GM21515 (cell line): ENCODE data around the gene KRTDAP.

Experiments
- ATAC-seq: cut with Tn5 transposase; IDR thresholded peaks from one replicate; pipeline ENCODE4 v1.9.1; 2021; ENCODE audit not compliant: unreplicated experiment

The KRTDAP gene, protein sequence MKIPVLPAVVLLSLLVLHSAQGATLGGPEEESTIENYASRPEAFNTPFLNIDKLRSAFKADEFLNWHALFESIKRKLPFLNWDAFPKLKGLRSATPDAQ

DNA sequence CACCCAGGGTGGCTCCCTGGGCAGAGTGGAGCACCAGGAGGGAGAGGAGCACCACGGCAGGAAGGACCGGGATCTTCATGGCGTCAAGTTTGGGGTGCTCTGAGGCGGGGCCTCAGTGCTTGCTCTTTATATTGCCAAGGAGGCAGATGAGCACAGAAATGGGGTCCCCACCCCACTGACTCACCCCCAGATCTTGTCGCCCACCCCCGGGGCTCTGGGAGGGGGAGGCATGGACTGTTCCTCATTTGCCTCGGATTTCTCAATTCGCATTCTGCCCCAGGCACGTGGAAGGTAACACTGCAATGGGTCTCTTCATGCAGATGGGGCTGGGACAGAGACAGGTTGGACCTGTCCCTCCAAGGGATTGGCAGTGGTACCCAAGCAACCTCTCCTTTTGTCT, at the start of gene KRTDAP:
Gene KRTDAP, minus strand, starts transcription at position 101 of the 400 bp plus-strand sequence. Its CDS starts 22 bp downstream, at position 79.
- ATAC-seq: no peak

DNA sequence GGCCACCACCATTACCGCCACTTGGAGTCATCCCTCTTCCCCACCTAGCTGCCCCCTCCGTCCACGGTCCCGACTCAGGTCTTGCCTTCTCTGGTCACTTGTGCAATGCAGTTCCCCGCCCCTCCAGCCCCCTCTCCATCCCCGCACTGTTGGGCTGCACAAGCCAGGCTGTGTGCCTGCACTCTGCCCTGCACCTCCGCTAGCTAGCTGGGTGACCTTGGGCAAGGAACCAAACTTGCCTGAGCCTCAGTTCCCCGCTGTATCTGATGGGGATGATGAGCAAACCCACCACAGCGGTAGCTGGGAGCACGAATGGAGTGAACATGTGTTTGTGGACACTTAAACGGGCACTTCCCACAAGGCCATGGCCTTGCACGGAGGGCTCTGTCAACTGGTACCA, 49.6 kb upstream of the KRTDAP start:
- ATAC-seq: no peak

DNA sequence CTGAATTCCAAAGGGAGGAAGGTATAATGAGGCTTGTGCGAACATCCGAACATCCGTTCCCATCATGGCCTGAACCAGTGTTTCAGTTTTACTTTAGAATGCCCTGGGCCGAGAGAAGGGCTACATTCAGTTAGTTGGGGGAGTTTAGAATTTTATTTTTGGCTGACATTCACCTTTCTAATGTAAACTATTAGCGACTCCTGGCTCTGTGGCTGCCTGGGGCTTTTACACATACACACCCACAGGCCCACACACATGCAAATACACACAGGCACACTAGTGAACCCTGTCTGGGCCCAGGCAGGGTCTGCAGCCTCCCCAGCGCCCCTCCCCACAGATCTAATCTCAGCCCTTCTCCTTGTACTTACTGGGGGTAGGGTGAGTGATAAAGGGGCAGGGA, 49.0 kb upstream of the KRTDAP start:
- no peak for ATAC-seq

DNA sequence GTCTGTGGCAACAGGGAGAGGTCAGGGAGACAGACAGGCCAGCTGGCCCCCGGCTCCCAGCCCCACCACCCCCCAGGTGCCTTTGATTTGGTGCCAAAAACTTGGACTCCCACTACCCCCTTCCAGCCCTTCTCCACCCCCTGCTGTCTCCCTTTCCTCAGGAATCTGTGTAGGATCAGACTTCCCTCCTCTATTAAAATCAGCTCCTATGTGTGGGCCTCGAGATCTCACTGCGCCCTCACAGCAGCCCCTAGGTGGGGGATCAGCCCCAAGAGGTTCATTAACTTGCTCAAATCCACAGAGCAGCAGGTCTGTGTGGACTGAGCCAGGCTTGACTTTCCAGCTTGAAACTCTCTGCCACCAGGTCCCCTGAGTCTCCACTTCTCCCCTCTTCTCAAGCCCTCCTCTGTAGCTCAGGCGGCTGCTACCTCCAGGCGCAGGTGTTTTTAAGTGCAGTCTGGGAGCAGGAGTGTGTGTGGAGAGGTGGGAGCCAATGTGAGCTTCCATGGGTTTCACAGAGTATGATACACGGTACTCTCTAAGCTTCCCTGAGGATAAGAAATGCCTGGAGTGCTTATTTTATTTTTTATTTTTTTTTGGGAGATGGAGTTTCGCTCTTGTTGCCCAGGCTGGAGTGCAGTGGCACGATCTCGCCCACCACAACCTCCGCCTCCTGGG, 44.7 kb upstream of the KRTDAP start:
- no peak for ATAC-seq

DNA sequence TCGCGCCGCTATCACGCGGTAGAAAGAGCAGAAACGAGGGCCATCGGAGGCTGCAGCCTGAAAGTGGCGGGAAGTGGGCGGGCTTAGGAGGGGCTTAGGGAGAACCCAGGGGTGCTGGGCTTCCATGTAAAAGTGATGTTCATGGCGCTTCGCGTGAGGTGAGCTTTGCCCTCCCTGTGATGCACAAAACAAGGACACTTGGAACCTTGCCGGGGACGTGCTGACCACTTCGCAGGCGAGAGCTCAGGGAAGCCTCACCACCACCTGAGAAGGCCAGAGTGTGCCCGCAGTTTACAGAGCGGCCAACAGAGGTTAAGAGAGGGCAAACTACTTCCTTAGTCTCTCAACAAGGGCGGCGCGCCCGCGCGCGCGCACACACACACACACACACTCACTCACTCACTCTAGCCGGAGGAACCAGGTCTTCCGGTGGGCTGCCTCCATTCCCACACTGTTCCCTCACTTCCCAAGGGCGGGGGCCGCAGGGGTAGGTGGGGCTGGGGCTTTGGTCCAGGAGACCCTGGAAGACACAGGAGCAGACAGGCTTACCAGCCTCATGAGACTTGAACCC, 43.6 kb upstream of the KRTDAP start:
- no peak for ATAC-seq

DNA sequence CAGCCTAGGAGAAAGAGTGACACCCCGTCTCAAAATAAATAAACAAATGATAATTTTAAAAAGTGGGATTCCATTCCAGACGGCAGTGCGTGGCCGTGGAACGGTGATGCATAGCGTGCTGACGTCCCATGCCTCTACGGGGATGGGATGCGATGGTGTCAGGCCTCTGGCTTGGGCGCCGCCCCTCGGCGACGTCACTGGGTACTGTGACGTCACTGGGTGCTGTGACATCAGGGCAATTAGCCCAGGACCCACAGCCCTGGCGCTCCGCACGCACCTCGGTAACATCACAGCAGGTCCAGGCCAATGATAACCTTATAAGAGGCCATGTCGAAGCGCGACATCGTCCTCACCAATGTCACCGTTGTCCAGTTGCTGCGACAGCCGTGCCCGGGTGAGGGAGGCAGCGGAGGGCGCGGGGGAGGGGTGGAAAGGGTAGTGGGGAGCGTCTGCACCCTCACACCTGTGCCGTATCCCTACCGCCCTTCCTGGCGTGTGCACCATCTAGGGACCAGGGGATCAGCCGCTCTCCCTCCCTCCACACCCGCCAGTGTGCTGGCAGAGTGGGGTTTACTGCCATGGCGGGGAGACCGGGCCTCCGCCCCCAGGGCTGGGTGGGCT, 43.0 kb upstream of the KRTDAP start, which contains the start of gene GAPDHS:
Gene GAPDHS, plus strand, starts transcription at position 256 of the 621 bp plus-strand sequence. Its CDS starts 72 bp downstream, at position 328.
- no peak for ATAC-seq

DNA sequence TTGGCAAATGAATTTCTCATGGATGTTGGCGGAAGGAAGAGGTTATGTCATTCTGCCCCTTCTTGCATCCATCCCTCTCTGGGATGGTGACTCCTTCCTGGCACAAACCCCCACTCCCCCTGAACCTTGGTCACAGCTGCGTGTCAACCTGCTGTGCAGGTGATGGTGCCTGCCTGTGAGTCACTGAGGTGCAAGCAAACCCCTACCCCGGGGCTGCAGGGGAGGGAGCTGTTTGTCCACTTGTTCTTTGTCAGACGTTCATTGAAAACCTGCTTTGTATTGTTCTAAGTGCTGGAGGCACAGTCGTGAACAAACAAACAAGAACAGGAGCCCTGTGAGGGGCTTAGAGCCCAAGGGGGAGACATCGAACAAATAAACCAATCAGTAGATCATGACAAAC, 41.0 kb upstream of the KRTDAP start:
- no peak for ATAC-seq

DNA sequence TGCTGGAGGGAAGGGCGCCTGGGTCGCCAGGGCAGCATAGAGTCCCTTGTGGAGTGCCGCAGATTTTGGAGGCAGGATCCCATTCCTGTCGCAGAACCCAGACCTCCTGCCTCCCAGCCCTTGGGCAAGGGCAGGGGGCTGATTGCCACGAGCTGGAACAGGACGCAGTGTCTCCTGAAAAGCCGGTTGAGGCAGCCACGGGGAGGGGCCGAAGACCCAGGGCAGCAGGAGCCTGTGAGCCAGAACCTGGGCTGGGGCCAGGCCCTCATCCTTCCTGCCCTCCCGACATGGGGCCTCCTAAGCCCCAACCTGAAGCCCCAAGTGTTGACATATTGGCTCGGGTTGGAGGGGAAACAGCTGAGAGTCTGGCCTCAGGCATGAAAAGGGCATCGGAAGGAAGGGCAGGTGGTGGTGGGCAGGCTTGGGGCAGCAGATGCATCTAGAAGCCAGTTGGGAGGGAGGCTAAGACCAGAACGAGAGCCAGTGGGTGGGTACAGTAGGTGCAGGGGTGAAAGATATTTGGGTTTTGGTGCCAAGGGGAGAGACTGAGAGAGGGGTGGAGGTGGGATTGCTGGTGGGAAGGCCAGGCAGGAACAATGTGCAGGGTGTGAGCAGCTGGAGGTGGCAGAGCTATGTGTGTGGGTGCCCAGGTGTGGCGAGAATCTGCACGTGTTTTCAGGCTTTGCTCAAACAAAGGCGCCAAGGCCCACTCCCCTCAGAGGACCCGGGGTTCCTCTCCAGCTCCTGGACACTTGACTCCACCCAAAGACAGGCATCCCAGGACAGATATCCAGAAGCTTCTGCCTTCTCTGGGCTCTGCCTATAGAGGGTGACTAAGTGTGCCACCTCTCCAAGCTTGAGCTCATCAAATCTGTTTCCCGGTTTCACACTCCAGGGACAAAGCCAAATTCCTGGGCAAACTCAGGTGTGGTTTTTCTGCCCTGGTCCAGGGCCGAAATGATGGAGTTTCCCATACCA, 39.3 kb upstream of the KRTDAP start:
- ATAC-seq: no peak

DNA sequence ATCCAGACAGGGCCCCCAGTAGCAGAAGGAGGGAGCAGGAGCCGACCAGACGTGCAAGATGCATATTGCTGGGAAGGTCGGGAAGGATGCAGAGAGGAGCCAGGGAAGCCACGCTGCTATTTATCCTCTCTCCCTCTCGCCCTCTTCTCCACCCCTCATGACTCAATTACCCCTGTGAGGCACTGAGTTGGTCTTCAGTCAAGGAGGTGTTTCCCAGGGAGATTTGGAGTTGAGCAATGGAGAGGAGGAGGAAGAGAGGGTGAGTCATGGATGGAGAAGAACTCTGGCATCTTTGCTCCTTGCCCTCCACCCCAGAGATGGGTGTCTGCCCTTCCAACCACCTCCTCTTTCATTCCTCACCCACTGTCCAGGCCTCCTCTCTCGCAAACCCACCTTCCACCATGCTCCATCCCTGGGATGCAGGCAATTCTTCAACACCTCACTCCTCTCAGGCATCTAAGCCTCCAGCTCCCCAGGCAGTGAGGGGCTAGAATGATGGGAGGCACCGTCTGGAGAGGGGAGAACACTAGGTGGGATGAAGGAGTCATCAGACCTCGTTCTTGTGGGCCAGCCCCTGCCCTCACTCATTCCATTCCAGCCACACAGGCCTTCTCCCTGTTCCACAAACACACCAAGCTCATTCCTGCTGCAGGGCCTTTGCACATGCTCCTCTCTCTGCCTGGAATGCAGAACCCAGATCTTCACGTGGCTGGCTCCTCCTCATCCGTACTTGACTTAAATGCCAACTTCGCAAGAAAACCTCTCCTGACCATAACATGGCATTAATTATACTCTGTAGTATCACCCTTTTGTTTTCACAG, 38.2 kb upstream of the KRTDAP start, which contains the start of gene SBSN:
Gene SBSN, minus strand, starts transcription at position 94 of the 821 bp plus-strand sequence. Its CDS starts 30 bp downstream, at position 64.
- ATAC-seq: no peak

DNA sequence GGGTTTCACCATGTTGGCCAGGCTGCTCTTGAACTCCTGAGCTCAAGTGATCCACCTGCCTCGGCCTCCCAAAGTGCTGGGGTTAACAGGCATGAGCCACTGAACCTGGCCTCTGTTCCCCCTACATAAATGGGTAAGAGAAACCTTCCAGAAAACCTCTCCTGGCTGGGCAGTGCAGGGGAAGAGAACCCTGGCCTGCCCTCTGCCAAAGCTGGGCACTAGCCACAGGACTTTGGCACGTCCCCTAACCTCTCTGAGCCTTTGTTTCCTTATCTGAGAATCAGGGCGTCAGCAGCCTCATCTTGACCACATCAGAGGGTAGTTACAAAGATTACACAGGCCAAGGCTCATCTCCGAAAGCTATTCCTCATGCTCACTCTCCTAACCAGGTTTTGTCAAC, 35.6 kb upstream of the KRTDAP start:
- no peak for ATAC-seq

DNA sequence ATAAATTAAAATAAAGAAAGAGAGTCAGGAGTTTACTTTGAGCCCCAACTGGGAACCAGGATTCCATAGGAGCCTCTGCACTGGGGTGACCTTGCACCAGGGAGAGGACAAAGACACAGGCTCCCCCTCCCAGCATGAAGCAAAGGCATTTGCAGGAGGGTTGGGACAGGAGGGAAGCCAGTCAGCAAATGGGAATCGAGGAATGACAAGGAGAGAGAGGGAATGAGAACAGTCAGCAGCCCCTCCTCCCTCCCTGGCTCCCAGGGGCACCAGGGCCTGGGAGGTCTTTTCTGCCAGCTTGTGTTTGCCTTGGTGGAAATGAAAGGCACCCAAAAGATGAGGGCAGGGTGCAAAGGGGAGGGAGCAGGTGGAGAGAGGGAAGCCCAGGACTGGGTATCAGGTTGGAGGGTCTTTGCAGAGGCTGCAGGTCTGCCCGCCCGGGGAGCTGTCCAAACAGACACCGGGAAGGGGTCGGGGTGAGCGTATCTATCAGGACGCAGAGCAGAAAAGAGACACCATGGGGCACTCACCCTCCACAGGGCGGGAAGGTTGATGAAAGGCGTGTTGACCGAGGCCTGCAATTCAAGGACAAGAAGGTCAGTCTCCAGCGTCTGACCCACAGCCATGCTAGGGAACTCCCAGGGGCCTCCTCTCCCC, 34.0 kb upstream of the KRTDAP start:
- ATAC-seq: no peak

DNA sequence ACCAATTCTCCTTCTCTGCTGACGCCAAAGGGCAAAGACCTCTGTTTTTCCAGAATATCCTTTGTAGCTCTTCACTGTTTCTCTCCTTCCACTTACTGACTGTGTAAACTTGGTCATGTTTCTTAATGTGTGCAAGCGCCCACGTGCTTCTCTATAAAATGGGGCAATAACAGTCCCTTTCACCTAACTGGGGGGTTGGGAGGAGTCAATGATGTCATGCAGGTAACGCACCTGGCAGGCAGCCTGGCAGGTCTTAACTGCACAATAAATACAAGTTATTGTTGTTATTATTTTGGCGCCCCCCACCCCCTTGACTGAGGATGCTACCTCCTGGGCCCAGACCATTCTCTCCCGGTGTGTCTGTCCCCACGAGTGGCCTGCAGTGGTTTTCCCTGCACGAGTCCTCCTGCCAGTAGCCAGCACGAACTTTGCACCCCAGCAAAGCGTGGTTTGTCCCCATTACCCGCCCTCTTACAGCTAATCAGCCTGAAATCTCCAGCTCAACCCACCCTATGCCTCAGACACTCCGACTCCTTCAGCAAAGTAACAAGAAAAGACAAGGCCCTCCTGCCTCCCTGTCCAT, 32.6 kb upstream of the KRTDAP start:
- no peak for ATAC-seq

DNA sequence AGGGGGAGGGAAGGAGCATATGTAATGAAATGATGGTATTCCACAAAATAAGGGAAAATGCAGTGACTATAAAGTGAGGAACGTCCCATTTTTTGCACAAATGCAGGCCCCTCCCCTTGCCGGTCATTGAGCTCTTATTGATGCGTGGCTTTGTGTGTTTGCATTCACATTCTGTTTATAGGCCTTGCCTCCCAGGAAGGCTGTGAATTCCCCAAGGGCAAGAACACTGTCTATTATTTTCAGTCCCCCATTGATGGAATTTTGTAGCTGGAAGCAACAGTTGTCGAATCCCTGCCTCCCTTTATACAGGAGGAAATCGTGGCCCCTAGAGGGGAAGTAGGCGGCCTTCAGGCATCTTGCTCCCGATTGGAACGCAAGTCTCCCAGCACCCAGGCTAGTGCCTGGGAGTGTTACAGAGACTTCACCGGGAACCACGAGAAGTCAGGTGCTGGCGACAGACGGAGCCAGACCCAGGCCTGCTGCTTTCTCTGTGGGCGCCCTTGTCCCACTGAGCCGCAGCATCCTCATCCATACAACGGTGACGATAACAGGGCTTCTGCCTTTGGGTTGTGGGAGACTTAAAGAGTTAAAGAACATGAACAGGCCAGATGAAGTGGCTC, 31.0 kb upstream of the KRTDAP start:
- ATAC-seq: no peak

DNA sequence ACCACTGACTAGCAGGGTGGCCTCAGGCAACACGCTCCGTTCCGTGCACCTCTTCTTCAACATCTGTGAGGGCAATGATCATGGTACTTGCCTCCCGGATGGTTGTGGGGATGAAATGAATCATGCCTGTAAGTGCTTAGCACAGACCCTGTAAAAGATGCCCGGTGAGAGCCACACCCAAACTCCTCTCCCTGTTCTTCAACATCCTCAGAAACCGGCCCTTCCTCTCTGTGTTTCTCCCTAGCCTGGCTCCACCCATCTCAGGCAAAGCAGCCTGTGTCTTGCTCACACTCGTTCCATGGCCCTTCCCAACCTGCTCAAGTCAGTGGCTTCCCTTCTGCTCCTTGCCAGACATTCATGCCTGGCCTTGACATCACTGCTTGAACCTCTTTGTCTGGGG, 29.0 kb upstream of the KRTDAP start:
- no peak for ATAC-seq

DNA sequence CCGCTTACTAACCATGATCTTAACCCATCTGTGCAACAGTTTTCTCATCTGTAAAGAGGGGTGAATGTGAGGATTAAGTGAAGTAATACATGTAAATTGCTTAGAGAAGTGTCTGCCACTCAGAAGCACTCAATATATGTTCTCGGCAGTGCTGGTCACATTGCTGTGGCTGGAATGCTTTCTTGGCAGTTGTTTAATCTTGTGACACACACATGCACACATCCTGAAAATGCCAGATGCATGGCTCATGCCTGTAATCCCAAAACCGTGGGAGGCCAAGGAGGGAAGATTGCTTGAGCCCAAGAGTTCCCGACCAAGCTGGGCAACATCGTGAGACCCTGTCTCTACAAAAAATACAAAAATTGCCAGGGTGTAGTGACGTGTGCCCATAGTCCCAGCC, 28.0 kb upstream of the KRTDAP start:
- ATAC-seq: no peak

DNA sequence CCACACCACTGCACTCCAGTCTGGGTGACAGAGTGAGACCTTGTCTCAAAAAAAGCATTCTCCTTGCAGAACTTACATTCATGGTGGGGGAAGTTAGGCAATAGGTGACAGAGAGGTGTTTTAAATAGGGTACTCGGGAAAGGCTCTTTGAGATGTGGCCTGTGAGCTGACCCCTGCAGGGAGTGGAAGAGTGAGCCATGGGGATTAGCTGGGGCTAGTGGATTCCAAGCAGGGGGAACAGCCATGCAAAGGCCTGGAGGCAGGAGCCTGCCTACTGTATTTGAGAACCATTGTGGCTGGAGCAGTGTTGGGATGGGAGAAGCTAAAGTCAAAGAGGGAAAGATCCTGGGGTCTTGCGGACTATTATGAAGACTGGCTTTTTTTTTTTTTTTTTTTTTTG, 27.1 kb upstream of the KRTDAP start:
- ATAC-seq: no peak

DNA sequence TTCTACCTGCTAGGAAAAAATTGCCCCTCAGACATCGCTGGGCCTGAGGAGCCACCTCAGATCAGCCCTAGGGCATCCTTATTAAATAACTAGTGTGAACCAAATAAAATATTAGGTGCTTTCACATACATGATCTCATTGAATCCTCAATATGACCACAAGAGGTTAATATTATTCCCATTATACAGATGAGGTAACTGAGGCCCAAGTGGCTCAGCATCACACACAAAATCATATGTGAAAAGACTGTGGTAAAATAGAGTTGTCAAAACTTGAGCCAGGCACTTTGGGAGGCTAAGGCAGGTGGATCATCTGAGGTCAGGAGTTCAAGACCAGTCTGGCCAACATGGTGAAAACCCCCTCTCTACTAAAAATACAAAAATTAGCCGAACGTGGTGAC, 26.0 kb upstream of the KRTDAP start:
- ATAC-seq: no peak

DNA sequence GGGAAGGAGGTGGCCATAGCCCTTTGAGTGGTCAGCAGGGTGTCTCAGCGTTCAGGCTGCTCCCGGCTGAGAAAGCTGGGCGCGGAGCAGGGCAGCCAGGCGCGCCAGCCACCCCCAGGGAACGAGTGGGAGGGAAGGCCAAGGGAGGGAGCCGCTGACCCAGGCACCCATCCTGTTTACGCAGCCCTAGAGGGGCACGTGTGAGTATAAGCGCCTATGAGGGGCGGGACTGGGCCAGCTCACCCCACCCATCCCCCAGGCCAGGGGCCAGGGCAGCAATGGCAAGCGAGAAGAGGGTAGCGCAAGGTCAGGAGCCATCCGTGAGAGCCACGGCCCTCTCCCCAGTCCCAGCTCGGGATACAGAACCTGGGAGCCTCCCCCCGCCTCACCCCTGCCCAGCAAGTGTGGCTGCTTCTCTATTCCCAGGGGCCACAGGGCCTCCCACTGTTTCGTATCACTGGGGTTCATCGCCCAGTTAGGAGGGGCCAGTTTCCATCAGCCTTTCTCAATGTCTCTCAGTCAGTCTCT, 24.1 kb upstream of the KRTDAP start:
- ATAC-seq: no peak
